GM10847 (cell line): ENCODE results near the gene MFSD6L.

Experiments used
- POLR2A ChIP-seq: IDR thresholded peaks from 2 replicates; pipeline ENCODE4 v1.6.1; 2011; ENCODE audit not compliant: insufficient read length; ENCODE audit errors: extremely low read depth

Gene MFSD6L

DNA sequence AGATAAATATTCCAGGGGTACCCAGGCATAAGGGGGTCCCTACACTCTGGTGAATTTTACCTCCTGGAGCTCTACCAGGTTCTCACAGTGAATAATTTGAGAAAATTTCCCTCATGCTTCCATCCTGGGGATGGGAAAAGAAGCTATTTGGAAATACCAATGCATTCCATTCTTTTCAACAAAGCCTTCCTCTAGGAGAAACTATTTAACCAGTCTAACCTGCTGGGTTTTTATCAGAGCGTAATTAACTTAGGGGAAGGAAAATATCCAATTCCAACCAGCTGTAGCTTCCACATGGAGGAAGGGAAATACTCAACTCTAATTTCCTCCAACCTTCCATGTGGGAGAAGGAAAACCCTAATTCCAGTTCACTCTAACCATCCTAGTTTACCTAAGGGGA, 17.0 kb downstream of the MFSD6L start:
- no peak for TF ChIP-seq POLR2A

DNA sequence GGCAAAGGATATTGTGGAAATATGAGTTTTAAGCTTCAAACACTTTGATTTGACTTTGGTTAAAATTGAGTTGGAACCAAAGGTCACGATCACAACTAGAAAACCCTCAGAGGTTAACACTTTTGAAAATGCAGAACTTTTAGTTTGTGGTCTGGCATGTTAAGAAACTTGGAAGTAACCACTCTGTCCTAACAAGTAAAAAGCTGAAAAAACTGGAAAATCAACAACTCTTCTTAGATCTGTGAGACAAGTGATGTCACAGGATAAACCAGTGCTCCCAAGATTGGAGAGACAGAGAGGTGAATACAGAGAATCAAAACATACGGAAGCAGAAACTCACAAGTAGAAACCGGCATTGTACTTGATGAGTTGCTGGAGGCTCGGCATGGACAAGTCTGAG, 17.4 kb downstream of the MFSD6L start:
- no peak for TF ChIP-seq POLR2A

DNA sequence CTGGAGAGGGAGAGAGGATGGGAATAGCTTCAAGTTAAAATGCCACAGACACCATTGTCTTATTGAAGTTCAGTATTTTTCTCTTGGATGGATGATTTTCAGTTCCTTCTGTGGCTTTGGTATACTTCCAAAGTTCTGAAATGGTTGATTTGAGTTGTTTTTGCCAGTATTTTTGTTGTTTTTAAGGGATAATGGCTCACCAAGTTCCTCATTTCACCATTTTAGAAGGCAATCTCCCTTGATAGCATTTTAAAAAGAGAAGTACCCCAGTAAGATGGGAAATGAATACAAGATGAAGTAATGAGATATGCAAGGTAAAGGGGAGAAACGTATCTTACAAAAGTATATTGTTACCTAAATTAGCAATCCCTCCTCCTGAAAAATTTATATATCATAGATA, 22.3 kb downstream of the MFSD6L start:
- TF ChIP-seq POLR2A, result no peak

DNA sequence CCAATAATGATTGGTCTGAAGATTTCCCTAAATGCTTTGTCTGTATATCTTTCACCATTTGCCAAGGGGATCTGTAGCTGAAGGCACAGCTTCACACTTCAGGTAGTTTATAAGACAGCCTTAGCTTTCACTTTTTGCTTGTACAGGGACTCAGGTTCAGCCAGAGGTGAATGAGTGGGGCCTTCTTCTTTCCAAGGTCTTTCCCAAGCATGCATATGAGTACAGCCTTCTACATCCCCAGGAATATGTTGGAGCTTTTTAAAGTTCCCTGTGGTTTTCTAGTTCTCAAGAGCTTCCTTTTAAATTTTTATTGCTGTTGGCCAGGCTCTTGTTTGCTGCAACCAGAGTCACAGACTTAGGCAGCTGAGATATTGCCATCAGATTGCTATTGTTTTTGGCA, 22.9 kb downstream of the MFSD6L start:
- no peak for TF ChIP-seq POLR2A

DNA sequence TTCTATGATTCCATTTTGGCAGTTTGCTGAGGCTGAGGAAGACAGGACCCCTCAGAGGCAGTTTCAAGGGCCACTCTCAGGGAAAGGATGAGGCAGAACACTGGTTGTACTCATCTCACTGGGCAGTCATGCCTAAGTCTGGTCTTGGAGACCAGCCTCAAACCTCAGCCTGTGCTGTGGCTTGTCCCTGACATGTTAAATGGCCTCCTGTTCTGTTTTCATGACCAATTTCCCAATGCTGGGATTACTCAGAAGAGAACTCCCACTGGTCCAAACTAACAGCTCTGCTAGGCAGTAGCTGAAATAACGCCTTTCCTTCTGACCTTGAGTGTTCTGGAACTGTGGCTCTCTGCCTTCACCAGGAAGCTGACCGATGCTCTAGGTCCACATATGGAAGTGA, 32.4 kb downstream of the MFSD6L start:
- no peak for TF ChIP-seq POLR2A

DNA sequence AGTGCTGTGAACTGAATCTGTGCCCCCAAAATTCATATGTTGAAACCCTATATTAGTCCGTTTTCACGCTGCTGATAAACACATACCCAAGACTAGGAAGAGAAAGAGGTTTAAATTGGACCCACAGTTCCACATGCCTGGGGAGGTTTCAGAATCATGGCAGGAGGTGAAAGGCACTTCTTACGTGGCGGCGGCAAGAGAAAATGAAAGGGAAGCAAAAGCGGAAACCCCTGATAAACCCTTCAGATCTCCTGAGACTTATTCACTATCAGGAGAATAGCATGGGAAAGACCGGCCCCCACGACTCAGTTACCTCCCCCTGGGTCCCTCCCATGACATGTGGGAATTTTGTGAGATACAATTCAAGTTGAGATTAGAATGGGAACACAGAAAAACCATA, 37.2 kb downstream of the MFSD6L start:
- no peak for TF ChIP-seq POLR2A

DNA sequence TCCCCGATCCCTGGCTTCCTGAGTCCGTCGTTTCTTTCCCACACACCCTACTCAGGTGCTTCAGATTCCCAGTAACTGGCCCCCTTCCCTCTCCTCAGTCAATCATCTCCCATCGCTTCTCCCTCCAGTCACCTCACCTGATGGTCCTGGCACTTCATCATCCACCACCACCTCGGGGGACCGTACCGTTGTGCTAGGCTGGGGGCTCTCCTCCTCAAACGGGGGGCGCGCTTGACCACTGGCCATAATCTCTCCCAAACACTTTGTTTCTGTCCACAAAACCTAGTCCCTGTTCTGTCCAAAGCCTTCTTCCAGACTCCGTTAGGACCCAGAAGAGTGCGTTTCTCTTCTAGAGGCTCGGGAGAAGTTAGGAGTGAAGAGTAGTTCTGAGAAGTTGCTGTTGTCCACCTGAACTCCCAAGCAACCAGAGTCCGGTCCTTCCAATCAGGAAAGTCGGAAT, 41.0 kb downstream of the MFSD6L start, which contains the start of gene SPDYE4:
Gene SPDYE4, minus strand, starts transcription at position 410 of the 460 bp plus-strand sequence. Its CDS starts 164 bp downstream, at position 246.
- no peak for TF ChIP-seq POLR2A

DNA sequence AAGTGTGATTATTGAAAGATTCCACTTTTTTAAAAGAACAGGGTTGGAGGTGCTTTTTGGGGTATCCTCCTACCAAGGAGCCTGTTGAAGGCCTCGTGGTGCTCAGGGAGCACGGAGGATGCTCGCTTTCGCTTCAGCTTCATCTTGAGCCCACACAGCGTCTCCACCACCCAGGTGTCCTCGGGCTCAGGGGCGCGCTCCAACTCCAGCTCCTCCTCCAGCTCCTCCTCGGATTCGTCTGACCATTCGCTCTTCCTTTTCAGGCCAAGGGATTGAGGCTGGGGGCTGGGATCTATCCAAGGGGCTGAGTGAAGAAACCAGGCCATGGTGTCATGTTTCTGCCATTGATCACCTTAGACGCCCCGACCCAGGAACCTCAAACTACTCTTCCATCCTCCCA, 42.0 kb downstream of the MFSD6L start:
- no peak for TF ChIP-seq POLR2A

DNA sequence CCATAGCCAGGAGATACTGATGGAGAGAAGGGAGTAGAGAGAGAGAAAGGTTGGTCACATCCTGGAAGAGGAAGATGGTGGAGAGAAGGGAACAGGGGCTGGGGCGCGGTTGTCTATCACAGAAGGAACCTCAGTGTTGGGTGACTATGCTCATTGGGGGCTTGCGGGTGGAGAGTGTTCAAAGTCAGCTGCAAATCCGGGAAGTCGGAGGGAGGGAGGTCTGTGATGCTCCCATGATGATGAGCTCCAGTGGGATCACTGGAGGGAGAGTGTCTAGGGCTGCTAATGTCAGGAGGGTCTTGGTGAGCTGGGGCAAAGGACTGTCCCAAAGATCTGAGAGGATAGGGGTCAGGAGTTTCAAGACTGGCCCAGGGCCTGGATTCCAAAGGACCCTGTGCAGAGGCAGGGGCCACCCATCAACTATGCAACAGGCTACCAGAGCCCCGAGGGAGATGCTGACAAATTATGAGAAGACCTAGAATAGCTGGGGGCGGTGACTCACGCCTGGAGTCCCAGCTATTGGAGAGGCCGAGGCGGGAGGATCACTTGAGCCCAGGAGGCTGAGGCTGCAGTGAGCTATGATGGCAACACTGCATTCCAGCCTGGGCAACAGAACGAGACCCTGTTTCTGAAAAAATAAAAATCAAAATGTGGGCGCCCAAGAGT, 43.4 kb downstream of the MFSD6L start:
- no peak for TF ChIP-seq POLR2A

DNA sequence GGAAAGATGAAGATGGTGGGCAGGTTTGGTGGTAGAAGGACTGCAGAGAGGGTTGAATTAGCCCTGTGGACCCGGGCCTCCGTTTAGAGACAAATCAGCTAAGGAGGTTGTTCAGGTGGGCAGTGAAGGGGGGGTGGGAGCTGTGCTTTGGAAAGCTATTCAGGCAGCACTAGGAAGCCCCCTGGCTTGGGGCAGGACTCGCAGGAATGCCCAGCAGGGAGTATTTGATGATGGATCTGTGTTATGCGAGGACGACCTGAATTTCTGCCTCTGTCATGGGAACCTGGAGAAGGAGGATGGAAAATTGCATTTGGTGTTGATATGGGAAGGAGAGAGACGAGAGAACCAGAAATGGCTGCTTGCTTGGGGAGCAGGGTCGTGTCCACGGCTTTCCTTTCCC, 44.3 kb downstream of the MFSD6L start:
- no peak for TF ChIP-seq POLR2A

DNA sequence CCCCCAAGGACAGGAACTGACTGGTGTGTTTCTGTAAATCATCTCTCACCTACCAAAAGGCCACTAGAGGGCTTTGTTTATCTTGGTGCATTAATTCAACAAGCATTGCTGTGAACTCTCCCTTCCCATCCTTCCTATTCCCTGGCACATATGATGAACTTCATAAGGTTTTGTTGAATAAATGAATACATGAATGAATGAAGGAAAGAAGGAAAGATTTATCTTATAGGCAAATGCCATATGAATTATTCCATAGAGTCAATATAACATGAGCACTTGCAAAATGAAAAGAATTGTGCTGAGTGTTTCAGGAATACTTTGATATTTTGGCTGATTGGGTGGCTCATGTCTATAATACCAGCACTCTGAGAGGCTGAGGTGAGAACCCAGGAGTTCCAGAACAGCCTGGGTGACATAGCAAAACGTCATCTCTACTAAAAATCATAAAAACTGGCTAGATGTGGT, 45.2 kb downstream of the MFSD6L start:
- no peak for TF ChIP-seq POLR2A

DNA sequence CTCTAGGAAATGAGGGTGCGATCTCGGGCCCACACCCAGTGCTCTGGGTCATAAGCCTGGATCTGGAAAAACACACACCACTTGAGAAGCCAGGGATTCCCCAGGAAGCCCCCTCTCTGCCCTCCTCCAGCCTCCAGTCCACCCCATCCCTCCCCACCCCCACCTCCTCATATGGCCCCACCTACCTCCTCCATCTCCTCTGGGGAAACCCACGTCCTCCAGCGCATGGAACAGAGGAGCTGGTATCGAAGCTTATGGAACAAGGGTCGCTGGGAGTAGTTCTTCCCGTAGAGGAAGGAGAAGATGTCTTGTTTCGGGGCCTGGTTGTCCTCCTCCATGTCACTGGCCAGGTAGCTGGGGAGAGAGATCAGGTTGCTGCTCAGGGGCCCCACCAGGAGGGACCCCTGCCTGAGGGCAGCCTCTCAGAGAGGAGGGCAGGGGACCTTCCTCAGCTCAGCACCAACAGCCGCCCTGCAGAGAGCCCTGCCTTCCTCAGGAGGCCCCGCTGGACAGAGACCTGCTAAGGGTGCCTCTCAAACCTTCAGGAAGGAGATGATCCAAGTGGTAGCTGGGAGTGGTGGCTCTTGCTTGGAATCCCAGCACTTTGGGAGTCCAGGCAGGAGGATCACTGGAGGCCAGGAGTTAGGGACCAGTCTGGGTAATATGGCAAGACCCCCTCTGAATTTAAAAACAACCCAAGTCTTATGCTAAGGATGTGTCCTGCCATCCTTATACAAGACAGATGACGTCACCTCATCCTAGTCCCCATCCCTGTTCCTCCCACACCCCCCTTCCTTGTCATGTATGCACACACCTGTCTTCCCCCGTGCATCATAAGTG, 45.8 kb downstream of the MFSD6L start:
- no peak for TF ChIP-seq POLR2A

DNA sequence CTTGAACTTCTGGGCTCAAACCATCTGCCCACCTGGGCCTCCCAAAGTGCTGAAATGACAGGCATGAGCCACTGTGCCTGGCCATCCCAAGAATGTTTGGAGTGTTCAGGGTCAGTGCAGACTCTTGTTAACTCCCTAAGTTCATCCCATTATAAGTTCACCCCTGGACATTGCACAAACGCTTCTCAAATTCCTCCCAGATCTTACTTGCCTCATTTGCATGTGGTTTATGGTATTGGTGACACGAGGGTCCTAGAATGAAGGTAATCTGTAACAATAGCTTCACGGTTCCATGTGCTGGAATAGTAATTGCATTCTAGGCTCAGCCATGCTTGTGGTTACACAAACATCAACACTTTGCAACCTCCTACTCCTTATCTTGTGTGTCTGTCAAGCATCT, 49.5 kb downstream of the MFSD6L start:
- TF ChIP-seq POLR2A, result no peak

DNA sequence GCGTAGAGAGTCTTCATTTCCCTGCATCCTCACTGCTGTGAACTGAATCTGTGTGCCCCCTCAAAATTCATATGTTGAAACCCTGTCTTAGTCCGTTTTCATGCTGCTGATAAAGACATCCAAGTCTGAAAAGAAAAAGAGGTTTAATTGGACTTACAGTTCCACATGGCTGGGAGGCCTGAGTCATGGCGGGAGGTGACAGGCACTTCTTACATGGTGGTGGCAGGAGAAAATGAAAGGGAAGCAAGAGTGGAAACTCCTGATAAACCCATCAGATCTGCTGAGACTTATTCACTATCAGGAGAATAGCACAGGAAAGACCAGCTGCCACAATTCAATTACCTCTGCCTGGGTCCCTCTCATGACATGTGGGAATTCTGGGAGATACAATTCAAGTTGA, 51.4 kb downstream of the MFSD6L start:
- no peak for TF ChIP-seq POLR2A
